Uterus (tissue), 2 donors: ENCODE measurements around the gene SLFNL1.

Experiments
- CTCF ChIP-seq, 4 experiments: fragments of 200-600 bp in 2 of 4; fragments of 450-650 bp in 2 of 4; sonication (generic) in 2 of 4; IDR thresholded peaks; one replicate each; pipeline ENCODE4 v1.5.1; 2016 to 2019; ENCODE audit warnings: antibody characterized with exemption in 4 of 4, mild to moderate bottlenecking in 2 of 4, moderate library complexity in 1 of 4
- POLR2A ChIP-seq, 2 donors: fragments of 450-650 bp; IDR thresholded peaks; one replicate each; pipeline ENCODE4 v1.6.1; 2016; ENCODE audit warnings: antibody characterized with exemption in 2 of 2, mild to moderate bottlenecking in 1 of 2, moderate library complexity in 1 of 2

- TF ChIP-seq CTCF (IDR thresholded peaks at IDR 0.05): no peak
- no peak for TF ChIP-seq POLR2A (IDR thresholded peaks at IDR 0.05)
These were observed 55.1 kb downstream of the SLFNL1 start for GRCh38 chr1:40966417-40966816.
